SHP77 (cell line): ENCODE results near the gene SCEL.
"Not testable (repeated sequence)": the region's sequence is repeated elsewhere in the genome, so short reads cannot be mapped to it uniquely, and the experiment has no call there.

Source experiments
- DNase-seq, 2 experiments: peaks; one replicate each; lab custom pipeline; 2025; lab: John Stamatoyannopoulos, UW

Gene SCEL

DNA sequence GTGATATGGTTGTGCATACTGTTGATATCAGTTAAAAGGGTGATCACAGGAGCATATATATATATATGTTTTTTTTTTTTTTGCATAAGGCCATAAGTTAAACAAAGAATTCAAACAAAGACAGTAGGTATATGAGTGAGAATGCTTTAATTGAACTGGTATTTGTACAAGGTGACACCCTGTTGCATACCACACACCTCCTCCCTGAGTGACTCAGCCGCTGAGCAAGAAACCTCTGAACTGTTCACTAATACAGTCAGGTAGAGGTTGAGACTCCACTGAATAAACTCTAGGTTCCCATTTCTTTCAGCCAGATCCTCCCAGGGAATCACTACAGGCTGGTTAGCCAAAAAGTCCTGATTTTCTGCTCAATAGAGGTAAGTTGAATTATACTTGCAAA lies at the start of gene SCEL:
TSS of gene SCEL (plus strand) at position 259 of the 400 bp plus-strand sequence. CDS start 20,170 bp downstream, outside the sequence.
- DNase-seq, result no peak

- DNase-seq, result no peak
These were observed 45.8 kb upstream of the SCEL start for GRCh38 chr13:77489566-77490337.

- peak; percentile 31 to 37 for DNase-seq
These were observed 42.5 kb upstream of the SCEL start for GRCh38 chr13:77492982-77493381.

- DNase-seq, result no peak
These were observed 41.3 kb upstream of the SCEL start for GRCh38 chr13:77494226-77494625.

DNA sequence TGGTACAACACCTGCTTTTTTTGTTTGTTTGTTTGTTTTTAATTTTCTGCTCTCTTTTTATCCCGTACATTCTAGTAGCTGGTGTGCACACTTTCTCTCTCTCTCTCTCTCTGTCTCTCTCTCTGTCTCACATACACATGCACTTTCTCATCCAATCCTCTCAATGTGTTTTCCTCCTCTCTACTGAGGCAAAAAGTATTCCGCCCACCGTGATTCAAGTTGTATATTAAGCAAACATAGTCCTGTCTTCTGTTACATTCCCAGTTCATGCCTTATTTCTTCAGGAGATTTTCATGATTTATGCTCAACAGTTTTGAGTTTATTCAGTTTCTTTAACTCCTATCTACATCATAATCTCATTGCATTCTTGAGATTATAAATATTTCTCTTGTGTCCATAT lies 38.2 kb upstream of the SCEL start:
- no peak for DNase-seq

- DNase-seq, result no peak
These were observed 37.7 kb upstream of the SCEL start for GRCh38 chr13:77497835-77498234.

DNA sequence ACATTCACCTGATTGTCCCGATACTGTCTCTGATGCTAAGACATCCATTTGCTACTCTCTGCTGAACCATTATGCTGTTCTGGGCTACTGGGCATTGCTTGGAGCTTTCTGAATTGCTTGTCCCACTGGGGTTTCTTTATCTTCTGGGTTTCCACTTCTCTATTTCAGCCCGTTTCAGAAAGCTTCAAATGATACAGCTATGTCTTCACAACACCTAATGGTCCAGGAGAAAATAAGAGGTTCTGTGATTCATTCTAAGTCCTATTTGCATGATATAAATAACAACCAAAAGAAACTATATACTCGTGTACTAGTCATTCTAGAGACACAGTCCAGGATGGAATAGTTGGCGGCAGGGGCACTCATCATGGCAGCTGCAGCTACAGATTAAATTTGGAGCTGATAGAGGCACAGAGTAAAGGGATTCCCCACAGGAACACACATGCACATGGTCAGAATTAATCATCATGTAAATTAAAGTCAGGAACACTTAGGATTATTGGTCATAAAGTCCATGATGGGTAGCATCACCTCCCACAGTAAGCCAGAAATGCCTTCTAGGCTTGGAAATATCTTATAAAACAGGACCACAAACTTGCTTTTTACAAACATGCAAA lies 33.3 kb upstream of the SCEL start:
- DNase-seq, result no peak

GRCh38 chr13:77503398-77503797 lies 32.1 kb upstream of the SCEL start:
- no peak for DNase-seq

- peak in 1 of 2 experiments; percentile 6 for DNase-seq
These were observed 28.6 kb upstream of the SCEL start for GRCh38 chr13:77506874-77507273.

- peak; percentile 42 to 55 for DNase-seq
These were observed 27.4 kb upstream of the SCEL start for GRCh38 chr13:77507931-77508776.

GRCh38 chr13:77508959-77509620 lies 26.4 kb upstream of the SCEL start:
- no peak for DNase-seq

DNA sequence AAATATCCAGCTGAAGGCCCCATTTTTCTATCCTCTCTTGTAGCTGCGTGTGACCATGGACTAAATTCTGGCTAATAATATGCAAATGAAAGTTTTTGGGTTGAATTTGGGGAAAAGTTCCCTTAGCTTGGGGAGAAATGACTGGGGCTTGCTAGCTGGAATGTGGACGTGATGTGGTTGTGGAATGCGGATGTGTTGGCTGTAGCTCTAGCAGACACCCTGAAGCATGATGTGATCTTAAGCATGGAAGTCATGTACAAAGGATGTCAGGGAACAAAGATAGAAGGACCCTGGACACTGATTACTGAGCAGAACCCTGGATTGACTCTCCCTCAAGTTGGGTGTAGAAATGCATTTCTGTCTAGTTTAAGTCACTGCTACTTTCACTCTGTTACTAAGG lies 25.4 kb upstream of the SCEL start:
- DNase-seq, result no peak

DNA sequence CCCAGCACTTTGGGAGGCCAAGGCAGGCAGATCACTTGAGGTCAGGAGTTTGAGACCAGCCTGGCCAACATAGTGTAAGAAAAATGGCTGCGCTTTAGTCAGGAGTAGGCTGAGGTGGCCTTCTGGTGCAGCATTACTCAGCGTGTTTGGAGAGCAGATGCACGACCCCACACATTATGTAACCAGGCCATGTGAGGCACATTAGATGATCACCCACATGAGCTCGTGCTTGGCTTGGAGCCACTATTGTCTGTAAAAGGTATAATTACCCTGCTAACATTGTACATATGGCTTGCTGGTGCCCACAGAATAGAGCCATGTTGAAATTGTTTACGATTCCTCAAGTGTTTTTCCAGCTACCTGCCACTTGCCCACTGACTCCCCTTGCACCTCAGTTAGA lies 24.0 kb upstream of the SCEL start:
- DNase-seq, result peak; percentile 50 to 59

DNA sequence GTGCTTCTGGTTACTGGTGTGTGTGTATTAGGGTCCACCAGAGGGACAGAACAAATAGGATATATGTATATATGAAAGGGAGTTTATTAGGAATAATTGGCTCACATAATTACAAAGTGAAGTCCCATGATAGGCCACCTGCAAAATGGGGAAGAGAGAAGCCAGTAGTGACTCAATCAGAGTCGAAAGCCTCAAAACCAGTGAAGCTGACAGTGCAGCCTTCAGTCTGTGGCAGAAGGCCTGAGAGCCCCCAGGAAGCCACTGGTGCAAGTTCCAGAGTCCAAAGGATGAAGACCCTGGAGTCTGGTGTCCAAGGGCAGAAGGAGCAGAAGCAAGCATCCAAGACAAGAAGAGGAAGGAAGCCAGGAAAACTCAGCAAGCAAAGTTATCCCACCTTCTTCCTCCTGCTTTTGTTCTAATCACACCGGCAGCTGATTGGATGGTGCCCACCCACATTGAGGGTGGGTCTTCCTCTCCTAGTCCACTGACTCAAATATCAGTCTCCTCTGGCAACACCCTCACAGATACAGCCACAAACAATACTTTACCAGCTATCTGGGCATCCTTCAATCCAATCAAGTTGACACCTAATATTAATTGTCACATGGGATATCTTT lies 21.7 kb upstream of the SCEL start:
- DNase-seq, result no peak

GRCh38 chr13:77514336-77514726 lies 21.2 kb upstream of the SCEL start:
- DNase-seq, result no peak

GRCh38 chr13:77515785-77516184 lies 19.7 kb upstream of the SCEL start:
- no peak for DNase-seq

GRCh38 chr13:77516342-77516789 lies 19.1 kb upstream of the SCEL start:
- no peak for DNase-seq

DNA sequence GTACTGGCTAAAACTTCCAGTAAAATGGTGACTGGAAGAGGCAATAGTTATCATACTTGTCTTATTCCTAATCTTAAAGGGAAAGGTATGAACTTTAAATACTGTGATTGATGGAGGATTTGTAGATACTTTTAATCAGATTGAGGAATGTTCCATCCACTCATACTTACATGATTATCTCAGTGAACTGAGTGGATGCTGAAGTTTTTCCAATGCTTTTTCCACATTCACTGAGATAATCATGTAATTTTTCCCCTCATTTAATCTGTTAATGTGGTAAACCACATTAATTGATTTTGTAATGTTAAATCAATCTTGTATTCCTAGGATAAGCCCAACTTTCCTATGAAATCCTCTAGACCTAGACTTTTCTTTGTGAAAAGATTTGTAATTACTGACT lies 17.2 kb upstream of the SCEL start:
- no peak for DNase-seq

DNA sequence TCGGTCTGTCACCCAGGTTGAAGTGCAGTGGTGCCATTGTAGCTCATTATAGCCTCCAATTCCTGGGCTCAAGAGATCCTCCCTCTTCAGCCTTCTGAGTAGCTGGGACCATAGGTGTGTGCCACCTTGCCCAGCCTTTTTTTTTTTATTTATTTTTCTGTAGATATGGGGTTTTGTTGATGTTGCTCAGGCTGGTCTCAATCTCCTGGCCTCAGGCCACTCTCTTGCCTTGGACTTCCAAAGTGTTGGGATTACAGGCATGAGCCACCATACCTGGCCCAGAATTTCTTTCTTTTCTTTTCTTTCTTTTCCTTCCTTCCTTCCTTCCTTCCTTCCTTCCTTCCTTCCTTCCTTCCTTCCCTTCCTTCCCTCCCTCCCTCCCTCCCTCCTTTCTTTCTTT lies 16.1 kb upstream of the SCEL start:
- DNase-seq, result not testable (repeated sequence)

DNA sequence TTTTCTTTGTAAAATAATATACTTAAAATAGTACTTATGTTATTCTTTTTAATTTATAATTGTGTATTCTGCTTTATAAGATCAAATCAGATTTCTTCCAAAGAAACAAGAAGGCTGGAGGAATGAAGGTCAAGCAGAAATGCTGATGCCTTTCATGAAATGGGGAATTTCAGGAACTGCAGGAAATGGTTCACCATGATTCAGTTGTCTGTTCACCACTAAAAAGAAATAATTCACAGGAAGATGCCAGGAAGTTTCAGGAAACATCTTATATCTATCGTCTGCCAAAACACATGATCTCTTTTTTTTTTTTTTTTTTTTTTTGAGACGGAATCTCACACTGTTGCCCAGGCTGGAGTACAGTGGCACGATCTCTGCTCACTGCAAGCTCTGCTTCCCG lies 15.7 kb upstream of the SCEL start:
- no peak for DNase-seq

DNA sequence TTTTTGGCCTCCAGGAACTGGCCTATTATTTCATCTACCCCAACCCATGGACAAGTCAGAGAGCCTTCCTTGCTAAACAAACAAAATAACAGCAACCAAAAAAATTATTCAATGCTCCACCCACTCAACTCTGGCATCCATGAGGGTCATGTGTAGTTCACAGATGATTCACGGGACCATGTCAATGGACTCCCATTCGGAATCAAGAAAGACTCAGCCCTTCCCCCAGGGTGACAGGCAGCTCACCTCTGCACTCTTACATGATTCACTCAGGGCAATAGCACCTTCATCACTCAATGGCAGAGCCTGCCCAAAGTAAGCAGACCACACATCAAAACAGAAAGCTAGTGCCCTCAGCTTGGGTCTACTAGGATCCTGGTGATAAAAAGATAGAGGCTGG lies 14.3 kb upstream of the SCEL start:
- no peak for DNase-seq
